Ascending aorta (tissue), 2 donors: ENCODE results near the gene DACH2. TPM values are rescaled to one million over a fixed set of nuclear protein-coding genes. Genes with fewer than 3 reads are reported as not detected.

Experiments
- DNase-seq, 2 donors: peaks; one replicate each; pipeline ENCODE4 v3.0.0-alpha.2; 2019; ENCODE audit warnings: low spot score in 2 of 2
- H3K27ac ChIP-seq, 2 donors: fragments of 200-600 bp; sonication (generic); one replicate each; pipeline ENCODE4 v1.5.1; 2016 to 2017; ENCODE audit warnings: mild to moderate bottlenecking in 1 of 2
- H3K27me3 ChIP-seq: fragments of 200-600 bp; sonication (generic); one replicate; pipeline ENCODE4 v1.5.1; 2017
- H3K36me3 ChIP-seq, 2 donors: fragments of 200-600 bp; sonication (generic); one replicate each; pipeline ENCODE4 v1.5.1; 2016
- H3K4me1 ChIP-seq, 2 donors: fragments of 200-600 bp; sonication (generic); one replicate each; pipeline ENCODE4 v1.5.1; 2016 to 2017; ENCODE audit warnings: mild to moderate bottlenecking in 1 of 2
- H3K4me3 ChIP-seq, 2 donors: fragments of 200-600 bp; sonication (generic); one replicate each; pipeline ENCODE4 v1.5.1; 2016 to 2017; ENCODE audit warnings: mild to moderate bottlenecking in 1 of 2
- H3K9me3 ChIP-seq, 2 donors: fragments of 200-600 bp; sonication (generic); one replicate each; pipeline ENCODE4 v1.5.1; 2016
- CTCF ChIP-seq, 3 experiments: fragments of 200-600 bp in 2 of 3; fragments of 450-650 bp in 1 of 3; sonication (generic) in 2 of 3; IDR thresholded peaks; one replicate each; pipeline ENCODE4 v1.5.1; 2016 to 2019; ENCODE audit warnings: antibody characterized with exemption in 3 of 3, mild to moderate bottlenecking in 1 of 3, moderate library complexity in 1 of 3
- intact Hi-C: fragments of 100-400 bp; cut with DNase I; formaldehyde crosslinking; loops from one replicate; pipeline ENCODE4 v1.15.1; 2023
- total RNA-seq: library from RNA; depleted of rRNA; stranded (reverse); fragments of >200 nt; gene quantifications from one replicate; pipeline ENCODE4 v1.1.0, GENCODE V29; 2016

The DACH2 gene
- total RNA-seq, 1 donor from 2014 or later: not detected

GRCh38 chrX:86421771-86422170, 273.5 kb downstream of the DACH2 start:
- no peaks in the 10 kb centered on the region for H3K9me3 ChIP-seq
- H3K27me3 ChIP-seq: no peaks in the 10 kb centered on the region
- no peak overlapping the region for H3K27ac ChIP-seq
- no peak for DNase-seq
- no peaks in the 10 kb centered on the region for H3K36me3 ChIP-seq
- H3K4me3 ChIP-seq: no peak overlapping the region
- intact Hi-C loops: no loop called here
- H3K4me1 ChIP-seq: no peaks in the 10 kb centered on the region
- TF ChIP-seq CTCF (IDR thresholded peaks at IDR 0.05): no peak

- Histone ChIP-seq H3K9me3 (no peaks in the 10 kb centered on the region), H3K4me3 (no peak overlapping the region), H3K27ac (no peak overlapping the region), H3K36me3 (no peaks in the 10 kb centered on the region), H3K27me3 (no peaks in the 10 kb centered on the region), H3K4me1 (no peaks in the 10 kb centered on the region)
- intact Hi-C loops: no loop called here
- TF ChIP-seq CTCF (IDR thresholded peaks at IDR 0.05): no peak
- no peak for DNase-seq
Observed at GRCh38 chrX:86436116-86436515, 287.9 kb downstream of the DACH2 start.

- no peak for TF ChIP-seq CTCF (IDR thresholded peaks at IDR 0.05)
Observed at GRCh38 chrX:86455495-86455894, 307.2 kb downstream of the DACH2 start.

GRCh38 chrX:86460760-86461159, 312.5 kb downstream of the DACH2 start:
- Histone ChIP-seq H3K4me1 (no peaks in the 10 kb centered on the region), H3K9me3 (no peaks in the 10 kb centered on the region), H3K27ac (no peak overlapping the region), H3K27me3 (no peaks in the 10 kb centered on the region), H3K36me3 (no peaks in the 10 kb centered on the region), H3K4me3 (no peak overlapping the region)
- no peak for TF ChIP-seq CTCF (IDR thresholded peaks at IDR 0.05)
- no peak for DNase-seq
- intact Hi-C loops: no loop called here

More at GRCh38 chrX:86455495-86455894, 307.2 kb downstream of the DACH2 start:
- Histone ChIP-seq H3K4me1 (no peaks in the 10 kb centered on the region), H3K27ac (no peak overlapping the region), H3K9me3 (no peaks in the 10 kb centered on the region), H3K36me3 (no peaks in the 10 kb centered on the region), H3K4me3 (no peak overlapping the region), H3K27me3 (no peaks in the 10 kb centered on the region)
- no peak for DNase-seq
- intact Hi-C loops: no loop called here

- H3K27me3 ChIP-seq: no peaks in the 10 kb centered on the region
- intact Hi-C loops: no loop called here
- TF ChIP-seq CTCF (IDR thresholded peaks at IDR 0.05): no peak
- no peak overlapping the region for H3K27ac ChIP-seq
- no peaks in the 10 kb centered on the region for H3K4me1 ChIP-seq
- no peak for DNase-seq
- no peaks in the 10 kb centered on the region for H3K36me3 ChIP-seq
- no peak overlapping the region for H3K4me3 ChIP-seq
- no peaks in the 10 kb centered on the region for H3K9me3 ChIP-seq
Observed at GRCh38 chrX:86504297-86504696, 356.0 kb downstream of the DACH2 start.

- DNase-seq: no peak
- H3K4me1 ChIP-seq: no peaks in the 10 kb centered on the region
- no peaks in the 10 kb centered on the region for H3K27me3 ChIP-seq
- H3K36me3 ChIP-seq: no peaks in the 10 kb centered on the region
- H3K4me3 ChIP-seq: no peak overlapping the region
- no peaks in the 10 kb centered on the region for H3K9me3 ChIP-seq
- no peak overlapping the region for H3K27ac ChIP-seq
- intact Hi-C loops: no loop called here
- TF ChIP-seq CTCF (IDR thresholded peaks at IDR 0.05): no peak
Observed at GRCh38 chrX:86507331-86507730, 359.1 kb downstream of the DACH2 start.
